Suprapubic skin (tissue), 4 donors: Measurements from ENCODE around the gene GNAT3. TPM values are rescaled to one million over a fixed set of nuclear protein-coding genes. Genes with fewer than 3 reads are reported as not detected.

Experiments
- DNase-seq, 2 donors: peaks; one replicate each; pipeline ENCODE4 v3.0.0-alpha.2; 2019; ENCODE audit warnings: low spot score in 2 of 2
- H3K27ac ChIP-seq: fragments of 200-600 bp; sonication (generic); one replicate; pipeline ENCODE4 v1.5.1; 2019
- H3K27me3 ChIP-seq: fragments of 200-600 bp; sonication (generic); one replicate; pipeline ENCODE4 v1.5.1; 2019
- H3K36me3 ChIP-seq: fragments of 200-600 bp; sonication (generic); one replicate; pipeline ENCODE4 v1.5.1; 2019
- H3K4me1 ChIP-seq: fragments of 200-600 bp; sonication (generic); one replicate; pipeline ENCODE4 v1.5.1; 2019
- H3K4me3 ChIP-seq: fragments of 200-600 bp; sonication (generic); one replicate; pipeline ENCODE4 v1.5.1; 2019; ENCODE audit warnings: mild to moderate bottlenecking
- H3K9me3 ChIP-seq: fragments of 200-600 bp; sonication (generic); one replicate; pipeline ENCODE4 v1.5.1; 2019
- EP300 ChIP-seq: sonication (generic); formaldehyde crosslinking; IDR thresholded peaks from one replicate; pipeline ENCODE4 v1.6.1; 2017; ENCODE audit warnings: antibody characterized with exemption
- POLR2A ChIP-seq, 2 donors: fragments of 450-650 bp; IDR thresholded peaks; one replicate each; pipeline ENCODE4 v1.6.1; 2017; ENCODE audit warnings: antibody characterized with exemption in 2 of 2, mild to moderate bottlenecking in 2 of 2, moderate library complexity in 2 of 2
- POLR2AphosphoS5 ChIP-seq, 3 donors: sonication (generic); formaldehyde crosslinking; IDR thresholded peaks; one replicate each; pipeline ENCODE4 v1.6.1; 2017; ENCODE audit warnings: antibody characterized with exemption in 3 of 3
- WGBS: methylation state at CpG from one replicate; pipeline ENCODE4 v1.1.5; 2018; 5-methylcytosine and 5-hydroxymethylcytosine counted together
- total RNA-seq, 4 donors: library from RNA; depleted of rRNA; stranded (reverse); fragments of >200 nt; gene quantifications; one replicate each; pipeline ENCODE4 v1.1.0, GENCODE V29; 2016
- TF ChIP-seq, protein P1 (sequence below), 2 donors: fragments of 200-600 bp in 1 of 2; fragments of 450-650 bp in 1 of 2; sonication (generic) in 1 of 2; IDR thresholded peaks; one replicate each; pipeline ENCODE4 v1.5.1; 2016 to 2019; ENCODE audit warnings: antibody characterized with exemption in 2 of 2, mild to moderate bottlenecking in 1 of 2, moderate library complexity in 1 of 2

GNAT3 gene
- total RNA-seq, 4 donors from 2014 or later: not detected

DNA sequence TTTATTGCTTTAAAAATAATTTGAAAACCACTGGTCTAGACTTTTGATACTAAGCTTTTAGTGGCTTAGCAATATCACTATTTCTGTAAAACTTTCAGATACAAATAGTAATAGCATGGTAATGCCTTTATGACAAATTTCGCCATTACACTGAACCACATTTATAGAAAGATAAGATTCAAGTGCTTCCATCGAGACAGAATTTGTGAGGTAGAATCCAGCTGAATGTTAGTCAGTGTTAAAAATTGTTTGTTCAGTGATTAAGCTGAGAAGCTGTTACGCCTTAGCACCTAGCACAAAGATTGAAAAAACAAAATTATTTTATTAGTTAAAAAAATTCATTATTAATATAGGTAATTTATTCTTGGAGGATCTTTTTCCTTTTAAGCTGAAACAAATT is 36.5 kb downstream of the GNAT3 start:
- 94% methylated on average over 3 of the region's 3 CpGs for WGBS
- Histone ChIP-seq H3K4me1 (peaks cover 9% of the 10 kb centered on the region), H3K27me3 (no peaks in the 10 kb centered on the region), H3K9me3 (no peaks in the 10 kb centered on the region), H3K4me3 (no peak overlapping the region), H3K36me3 (no peaks in the 10 kb centered on the region), H3K27ac (no peak overlapping the region)
- no peak for DNase-seq
- no peak for TF ChIP-seq EP300

DNA sequence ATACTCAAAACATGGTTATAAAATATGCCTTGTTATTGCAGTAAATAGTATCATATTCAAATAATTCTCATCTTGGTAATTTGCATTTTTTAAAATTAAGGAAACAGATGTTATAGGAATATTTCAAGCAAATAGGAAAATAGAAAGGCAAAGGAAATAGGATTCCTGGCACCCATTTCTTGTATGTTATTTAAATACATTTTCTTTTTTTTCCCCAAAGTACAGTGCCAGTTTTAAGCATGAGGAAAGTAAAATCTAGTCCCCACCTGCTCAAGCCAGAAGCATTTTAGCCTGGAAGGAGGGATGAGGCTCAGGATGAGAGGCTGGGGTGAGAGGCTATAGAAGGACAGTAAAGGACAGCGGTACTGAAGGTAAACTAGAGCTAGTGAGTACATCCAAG is 38.1 kb downstream of the GNAT3 start:
- Histone ChIP-seq H3K36me3 (no peaks in the 10 kb centered on the region), H3K4me1 (peaks cover 9% of the 10 kb centered on the region), H3K9me3 (no peaks in the 10 kb centered on the region), H3K27ac (no peak overlapping the region), H3K4me3 (no peak overlapping the region), H3K27me3 (no peaks in the 10 kb centered on the region)
- no peak for TF ChIP-seq POLR2AphosphoS5 (IDR thresholded peaks at IDR 0.05)
- TF ChIP-seq, protein P1, sequence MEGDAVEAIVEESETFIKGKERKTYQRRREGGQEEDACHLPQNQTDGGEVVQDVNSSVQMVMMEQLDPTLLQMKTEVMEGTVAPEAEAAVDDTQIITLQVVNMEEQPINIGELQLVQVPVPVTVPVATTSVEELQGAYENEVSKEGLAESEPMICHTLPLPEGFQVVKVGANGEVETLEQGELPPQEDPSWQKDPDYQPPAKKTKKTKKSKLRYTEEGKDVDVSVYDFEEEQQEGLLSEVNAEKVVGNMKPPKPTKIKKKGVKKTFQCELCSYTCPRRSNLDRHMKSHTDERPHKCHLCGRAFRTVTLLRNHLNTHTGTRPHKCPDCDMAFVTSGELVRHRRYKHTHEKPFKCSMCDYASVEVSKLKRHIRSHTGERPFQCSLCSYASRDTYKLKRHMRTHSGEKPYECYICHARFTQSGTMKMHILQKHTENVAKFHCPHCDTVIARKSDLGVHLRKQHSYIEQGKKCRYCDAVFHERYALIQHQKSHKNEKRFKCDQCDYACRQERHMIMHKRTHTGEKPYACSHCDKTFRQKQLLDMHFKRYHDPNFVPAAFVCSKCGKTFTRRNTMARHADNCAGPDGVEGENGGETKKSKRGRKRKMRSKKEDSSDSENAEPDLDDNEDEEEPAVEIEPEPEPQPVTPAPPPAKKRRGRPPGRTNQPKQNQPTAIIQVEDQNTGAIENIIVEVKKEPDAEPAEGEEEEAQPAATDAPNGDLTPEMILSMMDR (IDR thresholded peaks at IDR 0.05): no peak
- no peak for TF ChIP-seq POLR2A (IDR thresholded peaks at IDR 0.05)
- TF ChIP-seq EP300: no peak
- 96% methylated on average over 1 of the region's 1 CpG for WGBS
- no peak for DNase-seq

DNA sequence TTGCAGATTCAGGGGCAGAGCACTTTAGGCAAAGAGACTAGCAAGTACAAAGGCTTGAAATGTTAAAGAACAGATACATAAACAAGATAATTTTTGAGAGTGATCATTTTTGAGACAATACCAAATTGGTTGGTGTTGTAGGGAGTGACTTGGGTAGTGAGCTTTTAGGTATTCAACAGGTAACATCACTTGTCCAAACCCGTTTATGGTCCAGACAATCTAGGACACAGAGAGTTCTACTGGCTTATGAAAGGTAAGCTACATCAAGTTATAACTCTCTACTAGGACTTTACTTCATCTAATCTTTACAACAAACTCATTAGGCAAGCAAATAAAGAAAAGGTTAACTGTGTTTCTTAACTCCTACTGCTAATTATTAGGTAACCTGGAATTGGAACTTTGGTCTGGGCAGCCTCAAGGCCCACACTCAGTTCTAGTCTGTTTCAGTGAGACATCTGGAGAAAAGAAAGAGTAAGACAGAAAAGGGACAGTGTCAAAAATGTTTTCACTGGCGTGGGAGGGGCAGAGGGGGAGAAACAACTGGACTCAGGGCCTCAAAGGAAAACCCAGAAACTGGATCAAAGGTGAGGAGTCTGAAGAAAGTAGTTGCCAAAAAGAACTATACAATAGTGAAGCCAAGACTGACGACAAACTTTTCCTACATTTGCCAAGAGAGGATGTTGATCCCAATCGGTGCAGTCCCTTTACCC is 39.2 kb downstream of the GNAT3 start:
- no peak overlapping the region for H3K4me3 ChIP-seq
- DNase-seq: no peak
- no peaks in the 10 kb centered on the region for H3K9me3 ChIP-seq
- no peaks in the 10 kb centered on the region for H3K27me3 ChIP-seq
- 26% methylated on average over 4 of the region's 4 CpGs for WGBS
- no peak overlapping the region for H3K27ac ChIP-seq
- no peaks in the 10 kb centered on the region for H3K36me3 ChIP-seq
- peaks cover 9% of the 10 kb centered on the region for H3K4me1 ChIP-seq
- TF ChIP-seq EP300 (no peak), POLR2A (IDR thresholded peaks at IDR 0.05) (no peak), POLR2AphosphoS5 (IDR thresholded peaks at IDR 0.05) (no peak)
- TF ChIP-seq, protein P1 (IDR thresholded peaks at IDR 0.05): no peak

DNA sequence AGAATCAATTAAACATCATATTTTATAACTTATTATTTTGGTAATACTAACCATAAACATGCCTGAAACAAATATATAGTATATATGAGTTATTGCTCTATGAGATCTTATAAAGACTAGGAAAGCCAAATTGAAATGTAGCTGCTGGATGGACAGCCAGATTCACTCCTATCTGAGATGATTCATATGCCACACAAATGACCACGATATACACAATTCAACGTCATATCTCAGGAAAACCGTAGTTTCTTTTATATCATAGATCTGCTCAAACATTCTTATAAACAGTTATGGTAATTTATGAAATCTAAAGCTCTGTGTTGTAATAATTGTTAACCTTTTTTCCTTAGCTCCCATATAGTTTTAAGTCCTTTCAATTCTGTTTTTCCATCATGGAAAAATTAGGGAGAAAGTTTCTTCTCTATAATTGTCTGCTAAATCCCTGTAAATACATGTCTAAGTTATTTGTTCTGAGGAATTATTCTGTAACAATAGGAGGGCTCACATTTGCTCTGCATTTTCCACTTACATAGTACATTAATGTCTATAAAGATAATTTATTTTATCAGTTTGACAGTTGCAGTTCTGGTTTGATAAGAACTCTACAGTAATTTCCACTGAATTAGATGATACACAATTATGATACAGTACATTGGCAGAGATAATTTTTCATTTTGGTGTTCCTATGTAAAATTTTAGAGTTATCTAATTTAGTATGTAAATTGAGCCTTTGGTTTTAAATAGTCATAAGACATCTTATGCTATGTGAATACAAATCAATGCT is 42.7 kb downstream of the GNAT3 start:
- H3K36me3 ChIP-seq: no peaks in the 10 kb centered on the region
- no peaks in the 10 kb centered on the region for H3K9me3 ChIP-seq
- TF ChIP-seq, protein P1 (IDR thresholded peaks at IDR 0.05): no peak
- TF ChIP-seq POLR2AphosphoS5 (IDR thresholded peaks at IDR 0.05) (no peak), POLR2A (IDR thresholded peaks at IDR 0.05) (no peak), EP300 (no peak)
- WGBS: 84% methylated on average over 3 of the region's 3 CpGs
- H3K4me1 ChIP-seq: peaks cover 9% of the 10 kb centered on the region
- DNase-seq: no peak
- H3K4me3 ChIP-seq: no peak overlapping the region
- no peak overlapping the region for H3K27ac ChIP-seq
- no peaks in the 10 kb centered on the region for H3K27me3 ChIP-seq

DNA sequence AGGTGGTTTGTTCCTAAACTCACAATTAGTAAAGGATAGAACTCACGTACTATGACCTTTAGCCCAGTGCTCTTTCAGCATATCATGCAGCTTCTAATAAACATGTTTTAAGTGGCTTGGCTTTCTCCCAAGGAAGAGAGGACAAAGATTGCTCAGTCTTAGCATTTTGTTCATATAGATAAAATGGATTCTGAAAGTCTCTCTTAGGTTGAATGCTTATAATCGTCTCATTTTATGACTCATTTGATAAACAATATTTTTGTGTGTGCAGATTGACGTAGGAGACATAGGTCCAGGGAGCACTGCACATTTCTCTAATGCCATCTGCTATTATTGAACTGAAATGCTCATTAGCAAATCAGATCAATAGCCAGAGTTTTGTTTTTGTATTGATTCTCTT is 44.8 kb downstream of the GNAT3 start:
- no peaks in the 10 kb centered on the region for H3K9me3 ChIP-seq
- TF ChIP-seq POLR2A (IDR thresholded peaks at IDR 0.05) (no peak), EP300 (no peak), POLR2AphosphoS5 (IDR thresholded peaks at IDR 0.05) (no peak)
- TF ChIP-seq, protein P1 (IDR thresholded peaks at IDR 0.05): no peak
- 71% methylated on average over 3 of the region's 3 CpGs for WGBS
- H3K4me1 ChIP-seq: no peaks in the 10 kb centered on the region
- no peaks in the 10 kb centered on the region for H3K27me3 ChIP-seq
- DNase-seq: no peak
- no peak overlapping the region for H3K27ac ChIP-seq
- H3K4me3 ChIP-seq: no peak overlapping the region
- H3K36me3 ChIP-seq: no peaks in the 10 kb centered on the region
